ENCODE measurements around the gene ANKRD40.
"Not testable (repeated sequence)": the region's sequence is repeated elsewhere in the genome, so short reads cannot be mapped to it uniquely, and the experiment has no call there.

ANKRD40 gene

GRCh38 chr17:50712641-50713040 lies 4.9 kb upstream of the ANKRD40 start:
- in situ Hi-C loops (cut with HindIII; ENCODE audit: low sequenced_read_pairs) = no loop called here

- in situ Hi-C loops (cut with HindIII; ENCODE audit: low sequenced_read_pairs) = no loop called here
Measured at GRCh38 chr17:50710650-50711049, 2.9 kb upstream of the ANKRD40 start.

GRCh38 chr17:50710025-50710424 lies 2.3 kb upstream of the ANKRD40 start:
- in situ Hi-C loops (cut with HindIII; ENCODE audit: low sequenced_read_pairs) = no loop called here

- in situ Hi-C loops (cut with HindIII; ENCODE audit: low sequenced_read_pairs) = not testable (repeated sequence)
Measured at GRCh38 chr17:50709053-50709452, 1.3 kb upstream of the ANKRD40 start.

GRCh38 chr17:50708050-50709000 lies 611 bp upstream of the ANKRD40 start:
- in situ Hi-C loops (cut with HindIII; ENCODE audit: low sequenced_read_pairs) = no loop called here

- in situ Hi-C loops (cut with HindIII; ENCODE audit: low sequenced_read_pairs) = loop anchor here (5.0 kb wide), 2 partner anchors 59 to 66 kb away; no protein-coding TSS in a partner anchor
Measured at GRCh38 chr17:50703162-50703561, 4.6 kb downstream of the ANKRD40 start.

GRCh38 chr17:50699410-50699809 lies 8.3 kb downstream of the ANKRD40 start:
- in situ Hi-C loops (cut with HindIII; ENCODE audit: low sequenced_read_pairs) = no loop called here

GRCh38 chr17:50697663-50698272 lies 9.9 kb downstream of the ANKRD40 start:
- in situ Hi-C loops (cut with HindIII; ENCODE audit: low sequenced_read_pairs) = no loop called here

GRCh38 chr17:50697062-50697461 lies 10.7 kb downstream of the ANKRD40 start:
- in situ Hi-C loops (cut with HindIII; ENCODE audit: low sequenced_read_pairs) = no loop called here

GRCh38 chr17:50696365-50696879 lies 11.3 kb downstream of the ANKRD40 start:
- in situ Hi-C loops (cut with HindIII; ENCODE audit: low sequenced_read_pairs) = no loop called here

GRCh38 chr17:50693036-50693682 lies 14.6 kb downstream of the ANKRD40 start:
- in situ Hi-C loops (cut with HindIII; ENCODE audit: low sequenced_read_pairs) = no loop called here

- in situ Hi-C loops (cut with HindIII; ENCODE audit: low sequenced_read_pairs) = no loop called here
Measured at GRCh38 chr17:50692448-50693035, 15.2 kb downstream of the ANKRD40 start.

GRCh38 chr17:50691550-50692447 lies 15.9 kb downstream of the ANKRD40 start:
- in situ Hi-C loops (cut with HindIII; ENCODE audit: low sequenced_read_pairs) = no loop called here

GRCh38 chr17:50690887-50691549 lies 16.7 kb downstream of the ANKRD40 start:
- in situ Hi-C loops (cut with HindIII; ENCODE audit: low sequenced_read_pairs) = no loop called here

- in situ Hi-C loops (cut with HindIII; ENCODE audit: low sequenced_read_pairs) = no loop called here
Measured at GRCh38 chr17:50689956-50690886, 17.5 kb downstream of the ANKRD40 start.

- in situ Hi-C loops (cut with HindIII; ENCODE audit: low sequenced_read_pairs) = no loop called here
Measured at GRCh38 chr17:50689251-50689650, 18.5 kb downstream of the ANKRD40 start.

GRCh38 chr17:50688245-50688644 lies 19.5 kb downstream of the ANKRD40 start:
- in situ Hi-C loops (cut with HindIII; ENCODE audit: low sequenced_read_pairs) = no loop called here

All from endothelial cell of hepatic sinusoid (primary cell).